Keratinocyte (primary cell): ENCODE results near the gene JAM3. TPM values are rescaled to one million over a fixed set of nuclear protein-coding genes. Genes with fewer than 3 reads are reported as not detected.

ENCODE experiments used
- DNase-seq: peaks from one replicate; pipeline ENCODE4 v3.0.0-alpha.2; 2011; ENCODE audit warnings: low read depth, missing footprints, low spot score
- FAIRE-seq: peaks from 2 replicates; lab custom pipeline; 2011; peaks lifted over from hg19 to GRCh38; lab: Jason Lieb, UNC
- H2AFZ ChIP-seq: 2 replicates; pipeline ENCODE4 v1.6.0; 2012; ENCODE audit warnings: low read length, control low read depth, inconsistent platforms; ENCODE audit not compliant: control insufficient read depth
- H3K27ac ChIP-seq: 2 replicates; pipeline ENCODE4 v1.5.1; 2011; ENCODE audit warnings: low read length; ENCODE audit not compliant: control insufficient read depth, insufficient read depth
- H3K27me3 ChIP-seq: 3 replicates; pipeline ENCODE4 v1.6.0; 2011; ENCODE audit warnings: low read length; ENCODE audit not compliant: control insufficient read depth, insufficient read depth; ENCODE audit errors: extremely low read depth
- H3K36me3 ChIP-seq, 2 experiments: 2 replicates in 1 of 2; 3 replicates in 1 of 2; pipeline ENCODE4 v1.5.1; 2011; ENCODE audit warnings: low read length in 2 of 2, mild to moderate bottlenecking in 1 of 2; ENCODE audit not compliant: control insufficient read depth in 2 of 2, insufficient read depth in 2 of 2; ENCODE audit errors: extremely low read depth in 1 of 2
- H3K4me1 ChIP-seq: 3 replicates; pipeline ENCODE4 v1.5.1; 2011; ENCODE audit warnings: low read length; ENCODE audit not compliant: control insufficient read depth, insufficient read depth; ENCODE audit errors: extremely low read depth
- H3K4me2 ChIP-seq: 3 replicates; pipeline ENCODE4 v1.6.0; 2011; ENCODE audit warnings: low read depth, low read length; ENCODE audit not compliant: control insufficient read depth, insufficient read depth; ENCODE audit errors: extremely low read depth
- H3K4me3 ChIP-seq, 3 experiments: fragments of 200-600 bp in 1 of 3; sonication (generic) in 1 of 3; 2 replicates in 2 of 3; 3 replicates in 1 of 3; pipeline ENCODE4 v1.5.1; 2011 to 2016; ENCODE audit warnings: low read length in 3 of 3, mild to moderate bottlenecking in 3 of 3, control low read depth in 2 of 3, inconsistent platforms in 1 of 3, low read depth in 1 of 3, mixed read lengths in 1 of 3, mixed run types in 1 of 3, moderate library complexity in 1 of 3; ENCODE audit not compliant: control insufficient read depth in 2 of 3, insufficient read depth in 2 of 3; ENCODE audit errors: extremely low read depth in 1 of 3
- H3K79me2 ChIP-seq: 2 replicates; pipeline ENCODE4 v1.6.0; 2012; ENCODE audit warnings: low read length; ENCODE audit not compliant: control insufficient read depth, insufficient read depth
- H3K9ac ChIP-seq: 3 replicates; pipeline ENCODE4 v1.6.0; 2011; ENCODE audit warnings: low read length; ENCODE audit not compliant: control insufficient read depth, insufficient read depth; ENCODE audit errors: extremely low read depth
- H3K9me1 ChIP-seq: 3 replicates; pipeline ENCODE4 v1.6.0; 2011; ENCODE audit warnings: low read length; ENCODE audit not compliant: control insufficient read depth, insufficient read depth; ENCODE audit errors: extremely low read depth
- H3K9me3 ChIP-seq: 2 replicates; pipeline ENCODE4 v1.5.1; 2012; ENCODE audit warnings: low read depth, low read length; ENCODE audit not compliant: control insufficient read depth
- H4K20me1 ChIP-seq: 3 replicates; pipeline ENCODE4 v1.6.0; 2011; ENCODE audit warnings: low read length; ENCODE audit not compliant: control insufficient read depth, insufficient read depth; ENCODE audit errors: extremely low read depth
- CTCF ChIP-seq, 3 experiments: IDR thresholded peaks in 1 of 3; conservative IDR thresholded peaks in 1 of 3; optimal IDR thresholded peaks in 1 of 3; 2 replicates in 2 of 3; 3 replicates in 1 of 3; pipeline versions ENCODE3 to v1.5.1; 2011; ENCODE audit warnings: low read length in 3 of 3, mild to moderate bottlenecking in 3 of 3, moderate library complexity in 2 of 3, control low read depth in 1 of 3, inconsistent platforms in 1 of 3; ENCODE audit not compliant: insufficient read depth in 2 of 3; ENCODE audit errors: extremely low read depth in 1 of 3
- EZH2 ChIP-seq: IDR thresholded peaks from one replicate; pipeline ENCODE4 v1.6.1; 2012; ENCODE audit warnings: inconsistent platforms, mild to moderate bottlenecking, low read length, moderate library complexity
- dilution Hi-C: fragments of 300-500 bp; cut with MboI; formaldehyde crosslinking; loops from one replicate; pipeline ENCODE4 v1.7.0; 2020; ENCODE audit warnings: low sequenced_read_pairs; ENCODE audit not compliant: extremely low pct_ligation_motif_present
- polyA plus RNA-seq, 5 experiments: library from polyadenylated mRNA; depleted of rRNA in 3 of 5; stranded (reverse) in 3 of 5; stranded (forward) in 1 of 5; unstranded in 1 of 5; fragments of >200 nt; gene quantifications; 1 replicate in 1 of 5; 2 replicates in 3 of 5; 3 replicates in 1 of 5; pipeline versions ENCODE4 v1.2.1 to v1.2.3, GENCODE V29; 2011 to 2012; ENCODE audit warnings: missing spikeins in 2 of 5, low read depth in 1 of 5, low replicate concordance in 1 of 5

Gene JAM3
- polyA plus RNA-seq, 1 donor (not counting 4 experiments of a cell fraction or from before 2014, with no cell fraction given): 11.4 TPM

- no peaks in the 10 kb centered on the region for H3K9me1 ChIP-seq
- no peaks in the 10 kb centered on the region for H4K20me1 ChIP-seq
- no peaks in the 10 kb centered on the region for H3K36me3 ChIP-seq
- no peaks in the 10 kb centered on the region for H3K79me2 ChIP-seq
- H2AFZ ChIP-seq: no peak overlapping the region
- DNase-seq (no peak), FAIRE-seq (peak; percentile 92)
- dilution Hi-C loops: no loop called here
- peaks cover 7% of the 10 kb centered on the region for H3K27me3 ChIP-seq
- no peak overlapping the region for H3K4me3 ChIP-seq
- TF ChIP-seq EZH2: no peak
- TF ChIP-seq CTCF (optimal IDR thresholded peaks at IDR 0.05 in 1 of 3, IDR thresholded peaks at IDR 0.05 in 1 of 3, conservative IDR thresholded peaks at IDR 0.05 in 1 of 3; ENCODE audit: extremely low read depth in 1 of 3, insufficient read depth in 2 of 3, low read length in 3 of 3): no peak
- no peaks in the 10 kb centered on the region for H3K9me3 ChIP-seq
- H3K9ac ChIP-seq: no peak overlapping the region
- H3K4me1 ChIP-seq: peaks cover 21% of the 10 kb centered on the region
- peak overlapping the region; percentile 23 for H3K4me2 ChIP-seq
- no peak overlapping the region for H3K27ac ChIP-seq
These were observed 57.4 kb downstream of the JAM3 start for GRCh38 chr11:134126217-134126822.

- no peaks in the 10 kb centered on the region for H3K79me2 ChIP-seq
- no peaks in the 10 kb centered on the region for H3K36me3 ChIP-seq
- TF ChIP-seq EZH2 (no peak), CTCF (optimal IDR thresholded peaks at IDR 0.05 in 1 of 3, IDR thresholded peaks at IDR 0.05 in 1 of 3, conservative IDR thresholded peaks at IDR 0.05 in 1 of 3; ENCODE audit: extremely low read depth in 1 of 3, insufficient read depth in 2 of 3, low read length in 3 of 3) (no peak)
- H2AFZ ChIP-seq: no peak overlapping the region
- H3K4me2 ChIP-seq: no peak overlapping the region
- H3K4me3 ChIP-seq: no peak overlapping the region
- no peak overlapping the region for H3K9ac ChIP-seq
- FAIRE-seq: no peak
- no peaks in the 10 kb centered on the region for H3K27me3 ChIP-seq
- no peak for DNase-seq
- H3K4me1 ChIP-seq: no peaks in the 10 kb centered on the region
- H3K9me1 ChIP-seq: no peaks in the 10 kb centered on the region
- no peaks in the 10 kb centered on the region for H4K20me1 ChIP-seq
- H3K9me3 ChIP-seq: no peaks in the 10 kb centered on the region
- dilution Hi-C loops: no loop called here
- no peak overlapping the region for H3K27ac ChIP-seq
These were observed 62.9 kb downstream of the JAM3 start for GRCh38 chr11:134131628-134132244.
